ENCODE measurements around the gene AHRR.
A peak's percentile ranks its signal among the peaks of the same experiment; 100 is the strongest.

Gene AHRR

DNA sequence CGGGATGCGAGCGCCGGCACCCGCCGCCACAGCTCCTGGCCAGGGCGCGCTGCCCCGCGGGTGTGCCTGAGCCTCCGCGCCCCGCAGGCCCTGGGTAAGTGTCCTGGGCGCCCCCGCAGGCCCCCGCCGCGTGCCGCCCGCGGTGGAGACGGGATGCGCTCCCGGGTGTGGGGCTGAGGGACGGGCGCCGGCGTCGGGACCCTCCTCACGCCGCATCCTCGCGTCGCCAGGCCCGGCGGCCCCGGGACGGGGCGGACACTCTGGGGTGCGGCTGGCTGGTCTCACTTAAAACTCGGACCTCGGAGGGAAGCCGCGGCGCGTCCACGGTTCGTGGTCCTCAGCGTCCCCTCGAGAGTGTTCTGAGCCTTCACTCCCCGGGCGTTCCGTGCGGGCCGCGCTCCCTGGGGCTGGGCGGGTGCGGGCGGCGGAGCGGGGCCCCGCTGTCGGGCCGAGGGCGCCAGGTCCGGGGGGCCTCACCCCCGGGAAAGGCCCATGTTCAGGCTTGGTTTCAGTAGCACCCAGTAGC is 275 bp downstream of the AHRR start:
- DNase-seq = no peak

- DNase-seq = no peak
Measured at GRCh38 chr5:322281-322941, 897 bp downstream of the AHRR start.

- DNase-seq = no peak
Measured at GRCh38 chr5:322942-323879, 1.7 kb downstream of the AHRR start.

- DNase-seq = no peak
Measured at GRCh38 chr5:324736-325612, 3.5 kb downstream of the AHRR start.

DNA sequence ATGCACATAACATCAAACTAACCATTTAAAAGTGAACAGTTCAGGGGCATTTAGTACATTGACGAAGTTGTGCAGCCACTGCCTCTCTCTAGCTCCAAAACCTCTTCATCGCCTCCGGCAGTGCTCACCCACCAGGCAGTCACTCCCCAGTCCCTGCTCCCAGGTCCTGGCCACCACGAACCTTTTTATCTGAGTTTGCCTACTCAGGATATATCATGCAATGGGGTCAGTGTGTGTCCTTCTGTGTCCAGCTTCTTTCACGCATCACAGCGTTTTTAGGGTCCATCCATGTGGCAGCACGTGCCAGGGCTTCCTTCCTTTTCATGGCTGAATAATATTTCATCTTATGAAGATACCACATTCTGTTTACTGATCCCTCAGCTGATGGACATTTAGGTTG is 4.6 kb downstream of the AHRR start:
- no peak for DNase-seq

GRCh38 chr5:329121-329735 is 7.7 kb downstream of the AHRR start:
- DNase-seq = no peak

GRCh38 chr5:329768-330167 is 8.3 kb downstream of the AHRR start:
- DNase-seq = no peak

GRCh38 chr5:332843-333242 is 11.3 kb downstream of the AHRR start:
- DNase-seq = no peak

DNA sequence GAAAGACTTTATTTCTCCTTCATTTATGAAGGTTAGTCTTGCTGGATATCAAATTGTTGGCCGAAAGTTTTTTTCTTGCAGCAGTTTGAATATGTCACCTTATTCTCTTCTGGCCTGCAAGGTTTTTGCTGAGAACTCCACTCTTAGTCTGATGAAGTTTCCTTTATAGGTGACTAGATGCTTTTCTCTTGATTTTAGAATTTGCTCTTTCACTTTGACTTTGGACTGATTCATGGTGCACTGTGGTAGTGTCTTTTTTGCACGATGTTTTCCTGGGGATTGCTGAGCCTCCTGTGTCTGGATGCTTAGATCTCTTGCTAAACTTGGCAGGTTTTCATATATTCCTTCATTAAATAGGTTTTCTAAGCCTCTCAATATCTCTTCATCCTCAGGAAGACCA is 12.4 kb downstream of the AHRR start:
- DNase-seq = no peak

DNA sequence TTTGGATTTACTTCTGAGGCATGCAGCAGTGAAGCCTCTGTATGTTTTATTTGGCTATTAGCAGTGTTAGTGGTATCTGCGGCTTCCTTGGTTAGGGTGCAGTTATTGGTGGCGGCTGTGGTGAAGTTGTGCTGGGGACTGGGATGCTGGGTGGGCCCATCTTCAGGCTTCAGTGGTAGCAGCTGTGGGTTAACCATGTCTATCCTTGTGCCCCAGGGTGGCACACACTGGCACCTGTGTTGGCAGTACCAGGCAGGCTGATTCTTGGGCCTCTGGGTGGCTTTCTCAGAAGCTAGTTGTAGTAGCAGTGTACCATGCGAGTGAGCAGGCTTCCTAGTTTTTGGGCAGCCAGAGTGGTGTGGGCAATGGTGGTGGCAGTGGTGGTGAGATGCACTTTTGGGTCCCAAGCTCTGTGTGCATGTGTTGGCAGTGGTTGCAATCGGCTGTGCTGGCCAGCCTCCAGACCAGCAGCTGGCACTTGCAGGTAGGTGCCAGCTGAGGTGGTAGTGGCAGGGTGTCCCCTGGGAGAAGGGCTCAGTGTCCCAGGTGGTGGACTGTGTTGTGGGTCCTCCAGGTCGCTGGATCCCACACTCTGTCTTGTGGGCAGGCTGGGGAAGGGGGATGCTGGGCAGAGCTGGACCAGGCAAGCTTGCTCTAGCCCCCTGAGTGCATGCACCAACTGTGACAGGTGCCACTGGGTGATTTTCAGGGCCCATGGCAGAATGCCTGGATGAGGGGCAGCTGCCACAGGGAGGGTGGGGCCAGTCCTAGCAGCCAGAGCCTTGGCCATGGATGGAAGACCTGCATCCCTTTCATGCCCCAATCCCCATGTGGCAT is 13.6 kb downstream of the AHRR start:
- DNase-seq = no peak

DNA sequence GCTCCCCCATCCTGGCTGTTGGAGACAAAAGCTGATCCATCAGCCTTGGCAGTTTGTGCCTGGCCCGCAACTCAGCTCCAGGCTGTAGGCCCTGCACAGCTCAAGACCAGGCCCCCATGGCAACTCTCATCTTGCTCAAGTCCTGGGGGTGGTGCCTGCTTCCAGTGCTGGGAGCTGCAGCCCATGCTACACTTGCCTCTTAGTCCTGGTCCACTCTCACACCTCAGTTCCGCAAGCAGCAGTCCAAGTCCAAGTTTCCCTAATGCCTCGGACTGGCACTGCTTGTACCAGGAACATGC is 14.2 kb downstream of the AHRR start:
- no peak for DNase-seq

GRCh38 chr5:337563-338130 is 16.1 kb downstream of the AHRR start:
- no peak for DNase-seq

- no peak for DNase-seq
Measured at GRCh38 chr5:342501-343460, 21.3 kb downstream of the AHRR start.

GRCh38 chr5:343461-344401 is 22.2 kb downstream of the AHRR start:
- no peak for DNase-seq

DNA sequence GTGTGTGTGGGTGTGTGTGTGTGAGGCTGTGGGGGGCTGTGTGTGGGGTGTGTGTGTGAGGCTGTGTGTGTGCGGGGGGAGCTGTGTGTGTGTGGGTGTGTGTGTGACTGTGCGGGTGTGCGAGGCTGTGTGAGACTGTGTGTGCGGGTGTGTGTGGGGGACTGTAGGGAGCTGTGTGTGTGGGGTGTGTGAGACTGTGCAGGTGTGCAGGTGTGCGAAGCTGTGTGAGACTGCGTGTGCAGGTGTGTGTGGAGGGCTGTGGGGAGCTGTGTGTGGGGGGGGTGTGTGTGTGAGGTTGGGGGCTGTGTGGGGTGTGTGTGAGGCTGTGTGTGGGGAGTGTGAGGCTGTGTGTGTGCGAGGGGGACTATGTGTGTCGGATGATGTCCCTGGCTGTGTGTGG is 23.2 kb downstream of the AHRR start:
- no peak for DNase-seq

DNA sequence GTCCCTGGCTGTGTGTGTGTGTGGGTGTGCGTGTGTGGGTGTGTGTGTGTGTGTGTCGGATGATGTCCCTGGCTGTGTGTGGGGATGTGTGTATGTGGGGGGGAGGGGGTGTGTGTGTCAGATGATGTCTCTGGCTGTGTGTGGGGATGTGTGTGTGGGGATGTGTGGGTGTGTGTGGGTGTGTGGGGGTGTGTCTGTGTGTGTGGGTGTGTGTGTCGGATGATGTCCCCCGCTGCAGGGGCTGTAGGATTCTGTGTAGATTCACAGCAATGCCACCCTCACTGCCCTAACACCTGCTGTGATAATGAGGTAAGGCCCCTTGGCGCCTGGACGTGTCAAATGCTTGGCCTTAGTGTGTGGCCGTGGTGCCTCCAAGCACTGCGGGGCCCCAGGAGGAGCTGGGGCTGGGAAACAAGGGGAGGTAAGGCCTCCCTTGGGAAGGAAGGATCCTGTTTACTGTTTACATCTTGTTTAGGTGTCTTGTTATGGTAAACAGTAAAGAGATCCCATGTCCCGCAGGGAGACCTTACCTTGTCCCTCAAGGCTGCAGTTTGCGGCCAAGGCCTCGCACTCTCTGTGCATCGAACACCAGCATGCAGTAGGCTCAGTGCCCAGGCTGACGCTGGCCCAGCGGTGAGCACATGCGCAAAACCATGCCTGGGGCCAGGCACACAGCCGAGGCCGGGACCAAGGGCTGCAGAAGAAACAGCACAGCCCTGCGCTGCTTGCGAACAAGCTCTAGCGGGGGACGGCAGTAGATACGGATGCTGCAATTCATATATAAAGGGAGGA is 24.1 kb downstream of the AHRR start:
- DNase-seq = peak in 1 of 2 donors; percentile 8

GRCh38 chr5:346229-346935 is 24.9 kb downstream of the AHRR start:
- no peak for DNase-seq

Measured in hippocampal formation (tissue), 2 donors.